GM12873 (cell line): ENCODE data around the gene CD200R1L.

Source experiments
- CTCF ChIP-seq: IDR thresholded peaks from 2 replicates; pipeline ENCODE4 v1.5.1; 2012; ENCODE audit warnings: low read depth, mild to moderate bottlenecking, moderate library complexity, low read length, control low read depth; ENCODE audit not compliant: insufficient read depth; ENCODE audit errors: missing control alignments

CD200R1L gene

DNA sequence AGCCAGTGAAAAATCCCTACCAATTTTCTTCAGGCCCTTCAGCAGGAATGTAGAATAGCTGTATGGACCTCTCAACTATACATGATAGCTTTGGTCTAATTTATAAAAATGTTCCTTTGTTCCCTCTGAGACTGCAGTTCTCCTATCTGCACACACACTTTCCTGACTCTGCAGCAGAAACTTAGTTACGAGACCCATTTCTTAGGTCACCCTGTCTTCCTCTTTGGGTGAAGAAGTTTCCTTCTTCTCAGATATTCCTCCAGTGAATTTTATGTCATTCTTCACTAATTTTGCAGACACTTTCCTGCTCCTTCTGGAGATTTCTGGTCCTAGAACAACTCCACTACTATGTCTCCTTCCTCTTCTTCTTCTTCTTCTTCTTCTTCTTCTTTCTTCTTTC, 42.6 kb downstream of the CD200R1L start:
- no peak for TF ChIP-seq CTCF

DNA sequence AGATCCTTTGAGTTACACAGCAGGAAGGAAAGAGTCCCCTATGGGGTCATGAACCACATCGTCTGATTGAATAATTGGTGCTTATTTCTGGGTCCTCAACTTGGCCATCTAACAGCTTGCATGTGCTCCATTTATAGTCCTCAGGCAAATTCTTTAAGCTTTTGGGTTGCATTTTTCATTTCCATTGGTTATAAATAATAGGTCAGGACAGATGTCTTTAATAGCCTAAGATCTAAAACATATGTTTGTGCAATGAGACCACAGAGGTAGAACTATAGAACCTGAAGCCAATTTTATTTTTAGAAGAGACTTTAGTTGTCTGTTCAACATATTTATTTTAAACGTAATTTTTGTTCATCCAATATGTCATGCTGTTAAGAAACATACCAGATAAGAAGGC, 43.2 kb downstream of the CD200R1L start:
- TF ChIP-seq CTCF: no peak

DNA sequence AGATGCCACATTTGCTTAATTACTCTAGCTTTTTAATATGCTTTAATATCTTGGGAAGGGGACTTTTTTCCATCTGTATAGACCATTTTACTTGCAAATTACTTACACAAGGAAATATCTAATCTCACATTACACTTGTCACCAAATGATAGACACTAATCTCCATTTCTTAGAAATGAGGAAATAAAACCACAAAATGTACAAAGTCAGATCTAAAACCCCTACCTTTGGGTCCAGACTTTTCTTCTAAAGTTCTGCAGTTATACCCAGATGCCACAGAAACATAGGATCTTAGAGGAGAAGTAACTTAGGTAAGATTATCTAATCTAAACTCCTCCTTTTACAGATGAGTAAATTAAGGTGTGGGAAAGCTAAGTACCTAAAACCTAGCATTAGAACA, 44.3 kb downstream of the CD200R1L start:
- no peak for TF ChIP-seq CTCF

DNA sequence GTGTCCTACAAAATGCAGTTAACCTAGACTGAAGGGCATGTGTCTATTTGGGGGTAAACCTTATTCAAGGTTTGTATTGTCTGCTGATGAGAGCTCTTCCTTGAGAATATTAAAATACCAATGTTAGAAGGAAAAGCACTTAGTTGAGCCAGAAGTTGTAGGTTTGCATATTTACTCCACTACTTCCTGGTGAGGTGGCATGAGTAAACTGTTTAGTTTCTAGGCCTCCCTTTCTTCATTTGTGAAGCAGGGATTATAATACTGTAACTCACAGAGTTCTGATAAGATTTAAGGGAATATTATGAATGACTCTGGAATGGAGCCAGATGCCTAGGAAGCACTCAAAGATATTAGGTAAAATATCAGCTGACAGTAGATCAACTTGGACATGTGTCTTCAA, 46.7 kb downstream of the CD200R1L start:
- TF ChIP-seq CTCF: no peak

GRCh38 chr3:112794622-112795172, 52.0 kb downstream of the CD200R1L start:
- TF ChIP-seq CTCF: no peak

DNA sequence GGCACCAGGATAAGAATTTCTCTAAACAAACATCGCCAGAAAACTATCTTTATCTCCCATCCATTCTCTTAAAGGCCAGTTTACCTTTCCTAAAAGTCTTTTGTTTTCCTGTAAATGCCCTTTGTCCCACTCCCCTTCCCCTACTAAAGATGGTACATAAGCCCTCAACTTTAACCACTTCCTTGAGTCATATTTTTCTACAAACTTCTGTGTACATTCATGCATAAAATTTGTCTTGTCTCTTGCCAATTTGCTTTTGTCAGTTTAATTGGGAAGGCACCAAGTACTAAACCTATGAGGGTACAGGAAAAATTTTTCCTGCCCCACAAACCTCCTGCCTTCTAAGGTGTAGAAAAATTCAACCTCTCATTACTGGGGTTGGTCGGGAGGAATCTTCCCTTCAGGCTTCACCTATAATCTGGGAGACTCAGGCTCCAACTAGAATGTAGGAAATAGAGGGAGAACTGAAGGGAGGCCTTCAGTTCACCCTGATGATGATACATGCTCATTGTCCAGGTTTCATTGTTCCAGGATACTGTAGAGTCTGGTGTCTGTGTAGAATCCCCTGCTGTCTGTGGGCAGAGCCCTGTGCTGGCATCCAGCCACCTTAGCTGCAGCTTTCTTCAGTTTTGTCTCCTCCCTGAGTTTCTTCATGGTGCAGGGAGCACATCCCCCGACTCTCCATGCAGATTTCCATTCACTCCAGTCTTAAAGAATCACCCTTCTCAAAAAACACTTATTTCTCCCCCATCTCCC, 53.2 kb downstream of the CD200R1L start:
- TF ChIP-seq CTCF: no peak

- no peak for TF ChIP-seq CTCF
Measured at GRCh38 chr3:112791736-112792135, 54.9 kb downstream of the CD200R1L start.
